ENCODE results near the gene HNRNPH3. TPM values are rescaled to one million over a fixed set of nuclear protein-coding genes. Genes with fewer than 3 reads are reported as not detected.

HNRNPH3 gene
- total RNA-seq, 1 experiment from 2014 or later, result 143 TPM

GRCh38 chr10:68332259-68333057 is 594 bp downstream of the HNRNPH3 start, which contains the start of gene PBLD:
TSS of gene PBLD (minus strand) at chr10:68332928. CDS start at chr10:68306844, 26,084 bp downstream.
- Histone ChIP-seq H3K36me3 (ENCODE audit: control insufficient read depth, insufficient read depth, low read length) (peaks cover 14% of the 10 kb centered on the region), H3K27ac (ENCODE audit: low read length) (peak within 1 kb of the TSS; percentile 100), H3K9me3 (ENCODE audit: control insufficient read depth, insufficient read depth, low read depth, low read length) (no peaks in the 10 kb centered on the region), H3K4me3 (ENCODE audit: low read depth in 2 of 2, low read length in 2 of 2) (peak within 1 kb of the TSS; percentile 65 to 90), H3K27me3 (ENCODE audit: control insufficient read depth, insufficient read depth, low read length) (no peaks in the 10 kb centered on the region), H3K4me1 (ENCODE audit: control insufficient read depth, insufficient read depth, low read length) (peaks cover 56% of the 10 kb centered on the region)
- ChIA-PET CTCF (interaction anchor here (0.7 kb wide), 1 partner anchor 264 kb away, joined by 3 read pairs; no protein-coding TSS in a partner anchor), POLR2A (interaction anchor here (0.5 to 1.0 kb wide), 11 partner anchors 10 to 447 kb away, joined by 3 to 13 read pairs (median 5); no protein-coding TSS in a partner anchor)
- intact Hi-C loops (cut with micrococcal nuclease; ENCODE audit: unreplicated experiment) (no loop called here), in situ Hi-C loops (cut with HindIII; ENCODE audit: low pct_unique_long_range_greater_than_20kb, low sequenced_read_pairs) (no loop called here)
- 0 out of 2 replicates have a peak, but pooled peaks have one; percentile 85 for TF ChIP-seq SIN3A (IDR thresholded peaks at IDR 0.05; ENCODE audit: borderline replicate concordance, insufficient read depth, low read depth, low read length)
- TF ChIP-seq TCF7L2 (IDR thresholded peaks at IDR 0.05; ENCODE audit: low read depth, low read length), result peak; percentile 89
- peak; percentile 86 for TF ChIP-seq POLR2AphosphoS5 (IDR thresholded peaks at IDR 0.05; ENCODE audit: low read depth, low read length)
- TF ChIP-seq CTCF (IDR thresholded peaks at IDR 0.05), result peak; percentile 76
- peak in 1 of 2 experiments; percentile 17; a peak in 1 of 4 replicates for TF ChIP-seq REST (IDR thresholded peaks at IDR 0.05; ENCODE audit: insufficient read depth in 1 of 2, low read depth in 2 of 2, low read length in 1 of 2)
- ATAC-seq (peak; percentile 32), DNase-seq (ENCODE audit: low read depth, low spot score) (peak; percentile 64)
- BruUV-seq (replicated peaks), result no TSS peak

DNA sequence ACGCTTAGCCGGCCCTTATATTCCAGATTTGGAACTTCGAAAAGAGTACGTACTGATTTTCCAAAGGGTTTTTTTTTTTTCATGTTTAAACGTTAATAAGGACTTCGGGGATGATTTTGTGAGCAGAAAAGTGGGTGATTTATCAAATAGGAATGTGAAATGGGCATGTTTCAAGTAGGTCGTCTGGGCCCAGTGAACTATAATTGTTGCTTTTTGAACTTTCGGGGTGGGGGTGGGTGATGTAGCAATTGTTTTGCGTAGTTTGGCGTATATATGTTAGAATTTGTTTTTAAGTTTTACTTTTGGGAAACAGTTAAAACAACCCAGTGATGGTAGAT is 1.2 kb downstream of the HNRNPH3 start:
- intact Hi-C loops (cut with micrococcal nuclease; ENCODE audit: unreplicated experiment) (no loop called here), in situ Hi-C loops (cut with HindIII; ENCODE audit: low pct_unique_long_range_greater_than_20kb, low sequenced_read_pairs) (no loop called here)
- Histone ChIP-seq H3K27ac (ENCODE audit: low read length) (peak overlapping the region; percentile 100), H3K4me1 (ENCODE audit: control insufficient read depth, insufficient read depth, low read length) (peaks cover 56% of the 10 kb centered on the region), H3K9me3 (ENCODE audit: control insufficient read depth, insufficient read depth, low read depth, low read length) (no peaks in the 10 kb centered on the region), H3K27me3 (ENCODE audit: control insufficient read depth, insufficient read depth, low read length) (no peaks in the 10 kb centered on the region), H3K36me3 (ENCODE audit: control insufficient read depth, insufficient read depth, low read length) (peaks cover 20% of the 10 kb centered on the region), H3K4me3 (ENCODE audit: low read depth in 2 of 2, low read length in 2 of 2) (peak overlapping the region; percentile 65 to 90)
- DNase-seq (ENCODE audit: low read depth, low spot score) (no peak), ATAC-seq (no peak)
- TF ChIP-seq TCF7L2 (IDR thresholded peaks at IDR 0.05; ENCODE audit: low read depth, low read length) (peak; percentile 46; the same call in 1 of the 2 replicates), REST (IDR thresholded peaks at IDR 0.05; ENCODE audit: insufficient read depth in 1 of 2, low read depth in 2 of 2, low read length in 1 of 2) (no peak), POLR2AphosphoS5 (IDR thresholded peaks at IDR 0.05; ENCODE audit: low read depth, low read length) (no peak), CTCF (IDR thresholded peaks at IDR 0.05) (peak; percentile 32), SIN3A (IDR thresholded peaks at IDR 0.05; ENCODE audit: borderline replicate concordance, insufficient read depth, low read depth, low read length) (no peak)
- POLR2A ChIA-PET, result interaction anchor here (0.5 to 0.7 kb wide), 4 partner anchors 10 to 623 kb away, joined by 3 to 5 read pairs (median 3); partner anchors contain the start of gene DDX21
- CTCF ChIA-PET, result interaction anchor here (0.7 kb wide), 1 partner anchor 264 kb away, joined by 3 read pairs; no protein-coding TSS in a partner anchor
- no TSS peak for BruUV-seq (replicated peaks)

All from Panc1 (cell line).